ENCODE measurements around the gene TVP23C.

- TF ChIP-seq CTCF (conservative IDR thresholded peaks at IDR 0.05) (no peak), EZH2 (IDR thresholded peaks at IDR 0.05; ENCODE audit: low read depth) (no peak)
Observed at GRCh38 chr17:15501282-15501681, 62.0 kb downstream of the TVP23C start.

Data from PC-9 (cell line).